K562 (cell line): Measurements from ENCODE around the gene COL21A1. TPM values are rescaled to one million over a fixed set of nuclear protein-coding genes. Genes with fewer than 3 reads are reported as not detected.

Experiments used
- ATAC-seq: fragments of 200-7000 bp; cut with Tn5 transposase; 3 replicates; pipeline ENCODE4 v1.9.1; 2020; ENCODE audit warnings: moderate library complexity
- BruUV-seq: library from RNA; stranded (reverse); fragments of 400-500 nt; replicated peaks from 2 replicates; lab custom pipeline; 2021; lab: Mats Ljungman, UMichigan
- CTCF ChIA-PET: fragments of 300-600 bp; formaldehyde crosslinking; extraction: SDS; loops from one replicate; lab custom pipeline; 2021; ENCODE audit warnings: low intra/inter-chr PET ratio; lab: Yijun Ruan, JAX
- POLR2A ChIA-PET: fragments of 300-600, 350-650 bp; sonication (Branson Sonifier 250); formaldehyde crosslinking; extraction: SDS; loops from one replicate; lab custom pipeline; 2021; ENCODE audit warnings: antibody characterized with exemption, inconsistent platforms; lab: Yijun Ruan, JAX
- DNase-seq, 4 experiments: peaks; one replicate each; pipeline versions ENCODE4 v3.0.0 to v3.0.0-alpha.2; 2011 to 2018; ENCODE audit warnings: low spot score in 3 of 4, mixed read lengths in 3 of 4; ENCODE audit errors: extremely low read depth in 1 of 4
- FAIRE-seq: peaks from 2 replicates; lab custom pipeline; 2011; peaks lifted over from hg19 to GRCh38; lab: Jason Lieb, UNC
- H2AFZ ChIP-seq: 2 replicates; pipeline ENCODE4 v1.6.0; 2011; ENCODE audit warnings: low read depth, low read length, control low read depth, inconsistent platforms
- H3K27ac ChIP-seq: fragments of 200-600 bp; 3 replicates; pipeline ENCODE4 v1.8.0; 2011; ENCODE audit warnings: low read depth, mild to moderate bottlenecking, control low read depth, inconsistent platforms, low read length, moderate library complexity, mixed read lengths; ENCODE audit errors: extremely low read depth
- H3K27me3 ChIP-seq, 2 experiments: fragments of 300-600 bp in 1 of 2; 2 replicates in 1 of 2; 3 replicates in 1 of 2; pipeline versions ENCODE4 v1.6.0 to v1.8.0; 2011; ENCODE audit warnings: inconsistent platforms in 2 of 2, low read length in 2 of 2, mild to moderate bottlenecking in 1 of 2, mixed read lengths in 1 of 2, moderate library complexity in 1 of 2; ENCODE audit not compliant: control insufficient read depth in 2 of 2, insufficient read depth in 2 of 2
- H3K36me3 ChIP-seq: fragments of 300-600 bp; 3 replicates; pipeline ENCODE4 v1.8.0; 2011; ENCODE audit warnings: mild to moderate bottlenecking, low read length, inconsistent platforms; ENCODE audit not compliant: control insufficient read depth, insufficient read depth
- H3K4me1 ChIP-seq, 2 experiments: fragments of 200-600 bp in 1 of 2; replicated peaks in 1 of 2; 2 replicates in 1 of 2; 3 replicates in 1 of 2; pipeline versions ENCODE4 v1.5.1 to v1.8.0; 2011; ENCODE audit warnings: inconsistent platforms in 2 of 2, low read length in 2 of 2, mild to moderate bottlenecking in 1 of 2, mixed read lengths in 1 of 2, moderate library complexity in 1 of 2; ENCODE audit not compliant: control insufficient read depth in 2 of 2, insufficient read depth in 2 of 2
- H3K4me2 ChIP-seq: 2 replicates; pipeline ENCODE4 v1.6.1; 2011; ENCODE audit warnings: low read length, control low read depth, inconsistent platforms, mixed read lengths; ENCODE audit not compliant: insufficient read depth
- H3K4me3 ChIP-seq: fragments of 200-600 bp; sonication (generic), shearing (Covaris generic); 2 replicates; pipeline ENCODE4 v1.5.1; 2016; ENCODE audit warnings: control low read depth, inconsistent platforms
- H3K79me2 ChIP-seq: fragments of 200-600 bp; 3 replicates; pipeline ENCODE4 v1.8.0; 2011; ENCODE audit warnings: low read length, inconsistent platforms; ENCODE audit not compliant: control insufficient read depth, insufficient read depth
- H3K9ac ChIP-seq, 2 experiments: 2 replicates each; pipeline versions ENCODE4 v1.6.0 to v1.6.1; 2011; ENCODE audit warnings: low read depth in 2 of 2, low read length in 2 of 2, control low read depth in 1 of 2, inconsistent platforms in 1 of 2, mild to moderate bottlenecking in 1 of 2, mixed read lengths in 1 of 2; ENCODE audit not compliant: insufficient read depth in 1 of 2
- H3K9me1 ChIP-seq: one replicate; pipeline ENCODE4 v1.6.0; 2011; ENCODE audit warnings: inconsistent platforms, mild to moderate bottlenecking, low read length, moderate library complexity; ENCODE audit not compliant: control insufficient read depth, insufficient read depth
- H3K9me3 ChIP-seq: replicated peaks from 2 replicates; pipeline ENCODE4 v1.5.1; 2011; ENCODE audit warnings: low read depth, low read length, inconsistent platforms; ENCODE audit not compliant: control insufficient read depth, insufficient read depth
- H4K20me1 ChIP-seq: replicated peaks from 2 replicates; pipeline ENCODE4 v1.6.1; 2011; ENCODE audit warnings: low read length, inconsistent platforms, mixed read lengths; ENCODE audit not compliant: control insufficient read depth, insufficient read depth
- JUNB ChIP-seq: fragments of 450-650 bp; formaldehyde crosslinking; conservative IDR thresholded peaks from 2 replicates; pipeline ENCODE4 v1.4.0; 2020; ENCODE audit warnings: mild to moderate bottlenecking
- PTRF ChIP-seq: fragments of 450-650 bp; IDR thresholded peaks from 2 replicates; pipeline ENCODE4 v1.6.1; 2016; ENCODE audit warnings: mild to moderate bottlenecking, missing genetic modification characterization, missing compliant biosample characterization
- RNF219 ChIP-seq: fragments of 250-450 bp; sonication (Bioruptor Pico); IDR thresholded peaks from 2 replicates; pipeline ENCODE4 v1.5.0; 2022; ENCODE audit warnings: mild to moderate bottlenecking
- SMARCA4 ChIP-seq: fragments of 450-650 bp; IDR thresholded peaks from 2 replicates; pipeline ENCODE4 v1.6.1; 2016
- STAG1 ChIP-seq: sonication (generic); formaldehyde crosslinking; IDR thresholded peaks from 2 replicates; pipeline ENCODE4 v1.5.0; 2020; ENCODE audit warnings: missing genetic modification reagents, borderline replicate concordance
- XRCC5 ChIP-seq: fragments of 200-400 bp; formaldehyde crosslinking; IDR thresholded peaks from 2 replicates; pipeline ENCODE4 v1.6.1; 2017; ENCODE audit warnings: low read depth, mild to moderate bottlenecking, low read length
- ZBTB2 ChIP-seq: fragments of 450-650 bp; IDR thresholded peaks from 2 replicates; pipeline ENCODE4 v1.6.1; 2016; ENCODE audit warnings: antibody characterized with exemption
- ZNF445 ChIP-seq: fragments of 250-450 bp; sonication (Bioruptor Pico); IDR thresholded peaks from 2 replicates; pipeline ENCODE4 v1.4.0; 2020; ENCODE audit warnings: low read depth, mild to moderate bottlenecking, moderate library complexity
- WGBS: fragments of 100-300 bp; shearing (Covaris generic); methylation state at CpG from one replicate; pipeline ENCODE4 v1.1.6; 2016; ENCODE audit warnings: low coverage, mixed read lengths; ENCODE audit not compliant: insufficient coverage; ENCODE audit errors: missing lambda C conversion rate; 5-methylcytosine and 5-hydroxymethylcytosine counted together
- in situ Hi-C: fragments of 300-500 bp; cut with MboI; formaldehyde crosslinking; loops from 4 replicates; pipeline ENCODE4 v1.15.0; 2018; ENCODE audit warnings: inconsistent platforms, mixed read lengths
- intact Hi-C: fragments of 100-400 bp; cut with micrococcal nuclease; formaldehyde crosslinking; loops from 2 replicates; pipeline ENCODE4 v1.14.2; 2022
- polyA plus RNA-seq, 8 experiments: library from polyadenylated mRNA; depleted of rRNA in 4 of 8; stranded (reverse) in 5 of 8; unstranded in 3 of 8; fragments of >200 nt; fragmentation: Nextera tagmentation in 2 of 8; fragmentation: Illumina TruSeq in 1 of 8; extraction: Ambion mirVana in 2 of 8; extraction: Trizol in 1 of 8; gene quantifications; 2 replicates each; pipeline versions ENCODE4 v1.2.1 to v1.2.3, GENCODE V29; 2011 to 2014; ENCODE audit warnings: inconsistent platforms in 1 of 8, missing spikeins in 1 of 8
- total RNA-seq, 7 experiments: library from RNA; depleted of rRNA in 6 of 7; stranded (reverse); fragments of >200 nt in 6 of 7; fragmentation: Illumina TruSeq in 2 of 7; extraction: Trizol in 2 of 7; gene quantifications; 2 replicates each; pipeline versions ENCODE4 v1.2.1 to v1.2.3, GENCODE V29; 2011 to 2021; ENCODE audit warnings: low replicate concordance in 1 of 7

The COL21A1 gene
- total and polyA plus RNA-seq, 9 of the 15 experiments (the other 6 are each of a cell fraction or from before 2014, with no cell fraction given), result 0.03 to 0.76 (median 0.25) TPM

GRCh38 chr6:56106231-56106630 lies 141.1 kb downstream of the COL21A1 start:
- no peak overlapping the region for H3K27ac ChIP-seq
- H2AFZ ChIP-seq, result no peak overlapping the region
- no peaks in the 10 kb centered on the region for H3K4me1 ChIP-seq
- ATAC-seq, result no peak
- BruUV-seq, result no TSS peak
- DNase-seq, result no peak
- H3K9me1 ChIP-seq, result no peaks in the 10 kb centered on the region
- in situ Hi-C loops (no loop called here), intact Hi-C loops (no loop called here)
- FAIRE-seq, result no peak
- CTCF ChIA-PET, result no interaction called here
- H3K36me3 ChIP-seq, result no peaks in the 10 kb centered on the region
- POLR2A ChIA-PET, result no interaction called here
- no peak overlapping the region for H3K4me3 ChIP-seq
- no peak overlapping the region for H3K4me2 ChIP-seq
- H3K9me3 ChIP-seq, result no peaks in the 10 kb centered on the region
- H3K27me3 ChIP-seq, result no peaks in the 10 kb centered on the region
- TF ChIP-seq SMARCA4 (no peak), JUNB (CRISPR knock-in tag) (no peak), STAG1 (CRISPR knock-in tag) (no peak), ZNF445 (CRISPR knock-in tag) (no peak), ZBTB2 (no peak), PTRF (tag) (no peak), XRCC5 (no peak), RNF219 (CRISPR knock-in tag) (no peak)
- 0% methylated on average over 1 of the region's 1 CpG for WGBS
- no peaks in the 10 kb centered on the region for H3K79me2 ChIP-seq
- H4K20me1 ChIP-seq, result no peaks in the 10 kb centered on the region
- H3K9ac ChIP-seq, result no peak overlapping the region
